Measurements from ENCODE around the gene LPP. TPM values are rescaled to one million over a fixed set of nuclear protein-coding genes. Genes with fewer than 3 reads are reported as not detected.

LPP gene
- total RNA-seq, 1 experiment from 2014 or later, result 120 TPM

- H3K4me3 Mint-ChIP-seq (ENCODE audit: unreplicated experiment), result no peak overlapping the region
- Histone ChIP-seq H3K27me3 (replicated peaks; ENCODE audit: control insufficient read depth, insufficient read depth, low read length) (no peaks in the 10 kb centered on the region), H3K9me3 (no peaks in the 10 kb centered on the region), H3K4me1 (0 out of 2 replicates have a peak, but pooled peaks cover 3% of the 10 kb centered on the region), H3K4me3 (ENCODE audit: low read depth, low read length) (no peak overlapping the region), H3K36me3 (ENCODE audit: control insufficient read depth, insufficient read depth, low read length) (no peaks in the 10 kb centered on the region)
- no peak overlapping the region for H3K27ac Mint-ChIP-seq (ENCODE audit: unreplicated experiment)
- no peaks in the 10 kb centered on the region for H3K27me3 Mint-ChIP-seq (ENCODE audit: insufficient read depth, unreplicated experiment)
- H3K4me1 Mint-ChIP-seq (ENCODE audit: low read depth, unreplicated experiment), result no peaks in the 10 kb centered on the region
- H3K9me3 Mint-ChIP-seq (ENCODE audit: unreplicated experiment), result no peaks in the 10 kb centered on the region
- DNase-seq, result no peak
- ChIA-PET CTCF (no interaction called here), POLR2A (no interaction called here)
- peaks cover 14% of the 10 kb centered on the region for H3K36me3 Mint-ChIP-seq (ENCODE audit: insufficient read depth, unreplicated experiment)
- intact Hi-C loops (cut with micrococcal nuclease; ENCODE audit: unreplicated experiment), result no loop called here
- no TSS peak for BruUV-seq (replicated peaks)
- TF ChIP-seq CTCF (IDR thresholded peaks at IDR 0.05; ENCODE audit: insufficient read depth in 1 of 2, low read depth in 1 of 2, low read length in 1 of 2, severe bottlenecking in 1 of 2, unreplicated experiment in 1 of 2), result no peak
Observed at GRCh38 chr3:188534633-188535032, 380.7 kb downstream of the LPP start.

GRCh38 chr3:188537606-188538005 lies 383.6 kb downstream of the LPP start:
- H3K4me1 Mint-ChIP-seq (ENCODE audit: low read depth, unreplicated experiment), result peaks cover 8% of the 10 kb centered on the region
- no peak for TF ChIP-seq CTCF (IDR thresholded peaks at IDR 0.05; ENCODE audit: insufficient read depth in 1 of 2, low read depth in 1 of 2, low read length in 1 of 2, severe bottlenecking in 1 of 2, unreplicated experiment in 1 of 2)
- Histone ChIP-seq H3K27me3 (replicated peaks; ENCODE audit: control insufficient read depth, insufficient read depth, low read length) (no peaks in the 10 kb centered on the region), H3K36me3 (ENCODE audit: control insufficient read depth, insufficient read depth, low read length) (no peaks in the 10 kb centered on the region), H3K9me3 (0 out of 2 replicates have a peak, but pooled peaks cover 3% of the 10 kb centered on the region), H3K4me1 (peaks cover 14% of the 10 kb centered on the region), H3K4me3 (ENCODE audit: low read depth, low read length) (no peak overlapping the region)
- no peaks in the 10 kb centered on the region for H3K9me3 Mint-ChIP-seq (ENCODE audit: unreplicated experiment)
- DNase-seq, result no peak
- intact Hi-C loops (cut with micrococcal nuclease; ENCODE audit: unreplicated experiment), result no loop called here
- peaks cover 7% of the 10 kb centered on the region for H3K36me3 Mint-ChIP-seq (ENCODE audit: insufficient read depth, unreplicated experiment)
- H3K27me3 Mint-ChIP-seq (ENCODE audit: insufficient read depth, unreplicated experiment), result no peaks in the 10 kb centered on the region
- ChIA-PET CTCF (no interaction called here), POLR2A (no interaction called here)
- BruUV-seq (replicated peaks), result no TSS peak
- H3K4me3 Mint-ChIP-seq (ENCODE audit: unreplicated experiment), result no peak overlapping the region
- H3K27ac Mint-ChIP-seq (ENCODE audit: unreplicated experiment), result no peak overlapping the region

DNA sequence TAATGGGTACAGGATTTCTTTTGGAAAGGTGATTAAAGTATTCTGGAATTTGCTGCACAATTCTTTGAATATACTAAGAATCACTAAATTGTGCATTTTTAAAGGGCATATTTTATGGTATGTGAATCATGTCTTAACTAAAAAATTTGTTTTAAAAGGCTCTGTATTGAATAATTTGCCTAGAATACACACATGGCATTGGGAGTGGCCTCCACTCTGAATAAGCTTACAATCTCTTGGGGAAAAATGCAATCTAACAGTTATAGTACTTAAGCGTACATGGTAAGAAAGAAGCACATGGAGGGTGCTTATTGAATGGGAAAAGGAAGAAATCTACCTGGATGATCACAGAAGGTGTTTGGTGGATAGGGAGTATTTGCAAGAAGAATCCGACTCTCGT lies 385.1 kb downstream of the LPP start:
- no peak for TF ChIP-seq CTCF (IDR thresholded peaks at IDR 0.05; ENCODE audit: insufficient read depth in 1 of 2, low read depth in 1 of 2, low read length in 1 of 2, severe bottlenecking in 1 of 2, unreplicated experiment in 1 of 2)
- CTCF ChIA-PET, result no interaction called here
- Histone ChIP-seq H3K36me3 (ENCODE audit: control insufficient read depth, insufficient read depth, low read length) (no peaks in the 10 kb centered on the region), H3K4me3 (ENCODE audit: low read depth, low read length) (no peak overlapping the region), H3K4me1 (peaks cover 19% of the 10 kb centered on the region), H3K27me3 (replicated peaks; ENCODE audit: control insufficient read depth, insufficient read depth, low read length) (no peaks in the 10 kb centered on the region), H3K9me3 (0 out of 2 replicates have a peak, but pooled peaks cover 3% of the 10 kb centered on the region)
- Mint-ChIP-seq H3K4me1 (ENCODE audit: low read depth, unreplicated experiment) (peaks cover 14% of the 10 kb centered on the region), H3K9me3 (ENCODE audit: unreplicated experiment) (no peaks in the 10 kb centered on the region), H3K27me3 (ENCODE audit: insufficient read depth, unreplicated experiment) (no peaks in the 10 kb centered on the region), H3K27ac (ENCODE audit: unreplicated experiment) (no peak overlapping the region), H3K36me3 (ENCODE audit: insufficient read depth, unreplicated experiment) (peaks cover 21% of the 10 kb centered on the region), H3K4me3 (ENCODE audit: unreplicated experiment) (no peak overlapping the region)
- POLR2A ChIA-PET, result no interaction called here
- intact Hi-C loops (cut with micrococcal nuclease; ENCODE audit: unreplicated experiment), result no loop called here
- no TSS peak for BruUV-seq (replicated peaks)
- DNase-seq, result no peak

Data from Caco-2 (cell line).